ENCODE results near the gene CNTN5. TPM values are rescaled to one million over a fixed set of nuclear protein-coding genes. Genes with fewer than 3 reads are reported as not detected.

CNTN5 gene
- total and polyA plus RNA-seq, 2 experiments from 2014 or later = 9.6 to 10.6 TPM

GRCh38 chr11:99548264-99548663, 527.5 kb downstream of the CNTN5 start:
- Histone ChIP-seq H3K9me2 (replicated peaks; ENCODE audit: insufficient read depth) (no peaks in the 10 kb centered on the region), H3K27ac (no peak overlapping the region), H2AFZ (no peak overlapping the region), H3K27me3 (no peaks in the 10 kb centered on the region), H3K9me3 (ENCODE audit: low read depth) (no peaks in the 10 kb centered on the region), H3K4me1 (ENCODE audit: insufficient read depth) (no peaks in the 10 kb centered on the region), H3K4me2 (no peak overlapping the region), H3K4me3 (no peak overlapping the region), H3K36me3 (replicated peaks; ENCODE audit: insufficient read depth, low read depth) (no peaks in the 10 kb centered on the region), H4K20me1 (ENCODE audit: insufficient read depth, poor library complexity, severe bottlenecking) (no peaks in the 10 kb centered on the region), H3K79me2 (no peaks in the 10 kb centered on the region)
- 97% methylated on average over 3 of the region's 3 CpGs for WGBS (ENCODE audit: low lambda C conversion rate, missing lambda C conversion rate)
- TF ChIP-seq EZH2phosphoT487 (IDR thresholded peaks at IDR 0.05; ENCODE audit: low read depth, severe bottlenecking, unreplicated experiment) (no peak), EZH2 (IDR thresholded peaks at IDR 0.05; ENCODE audit: borderline replicate concordance) (no peak)
- TF ChIP-seq, protein P1, sequence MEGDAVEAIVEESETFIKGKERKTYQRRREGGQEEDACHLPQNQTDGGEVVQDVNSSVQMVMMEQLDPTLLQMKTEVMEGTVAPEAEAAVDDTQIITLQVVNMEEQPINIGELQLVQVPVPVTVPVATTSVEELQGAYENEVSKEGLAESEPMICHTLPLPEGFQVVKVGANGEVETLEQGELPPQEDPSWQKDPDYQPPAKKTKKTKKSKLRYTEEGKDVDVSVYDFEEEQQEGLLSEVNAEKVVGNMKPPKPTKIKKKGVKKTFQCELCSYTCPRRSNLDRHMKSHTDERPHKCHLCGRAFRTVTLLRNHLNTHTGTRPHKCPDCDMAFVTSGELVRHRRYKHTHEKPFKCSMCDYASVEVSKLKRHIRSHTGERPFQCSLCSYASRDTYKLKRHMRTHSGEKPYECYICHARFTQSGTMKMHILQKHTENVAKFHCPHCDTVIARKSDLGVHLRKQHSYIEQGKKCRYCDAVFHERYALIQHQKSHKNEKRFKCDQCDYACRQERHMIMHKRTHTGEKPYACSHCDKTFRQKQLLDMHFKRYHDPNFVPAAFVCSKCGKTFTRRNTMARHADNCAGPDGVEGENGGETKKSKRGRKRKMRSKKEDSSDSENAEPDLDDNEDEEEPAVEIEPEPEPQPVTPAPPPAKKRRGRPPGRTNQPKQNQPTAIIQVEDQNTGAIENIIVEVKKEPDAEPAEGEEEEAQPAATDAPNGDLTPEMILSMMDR (IDR thresholded peaks at IDR 0.05; ENCODE audit: poor library complexity) = no peak
- no peak for DNase-seq (ENCODE audit: low spot score)

DNA sequence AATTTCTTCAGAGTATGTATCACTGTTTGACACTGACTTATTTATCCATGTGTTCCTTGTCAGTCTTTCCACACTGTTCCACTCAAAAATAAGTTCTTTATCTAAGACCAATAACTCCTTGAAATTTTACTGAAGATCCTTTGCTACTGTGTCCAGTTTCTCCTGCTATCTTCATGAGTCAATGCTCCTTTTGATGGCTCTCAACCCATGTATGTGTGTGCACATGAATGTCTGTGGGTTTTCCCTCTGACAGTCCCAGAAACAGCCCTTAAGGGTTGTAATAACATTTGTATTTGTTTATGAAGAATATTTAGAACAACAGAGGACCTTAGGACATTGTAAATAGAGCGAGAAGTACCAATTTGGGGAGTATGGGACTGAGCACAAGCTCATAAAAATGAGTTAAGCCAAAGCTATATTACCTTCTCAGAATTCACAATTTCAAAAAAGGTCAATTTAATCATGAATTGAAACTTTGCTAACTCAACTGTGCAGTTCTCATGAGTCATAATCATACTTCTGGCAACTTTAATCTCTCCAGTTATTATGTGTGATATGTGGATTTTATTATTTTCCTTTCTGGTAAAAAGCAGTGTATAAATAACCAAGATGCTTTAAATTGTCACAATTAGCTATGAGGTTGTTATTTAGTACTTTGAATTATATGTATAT, 533.6 kb downstream of the CNTN5 start:
- WGBS (ENCODE audit: low lambda C conversion rate, missing lambda C conversion rate) = 81% methylated on average over 1 of the region's 1 CpG
- TF ChIP-seq EZH2 (IDR thresholded peaks at IDR 0.05; ENCODE audit: borderline replicate concordance) (no peak), EZH2phosphoT487 (IDR thresholded peaks at IDR 0.05; ENCODE audit: low read depth, severe bottlenecking, unreplicated experiment) (no peak)
- TF ChIP-seq, protein P1 (IDR thresholded peaks at IDR 0.05; ENCODE audit: poor library complexity) = no peak

GRCh38 chr11:99555486-99555885, 534.7 kb downstream of the CNTN5 start:
- TF ChIP-seq, protein P1 (IDR thresholded peaks at IDR 0.05; ENCODE audit: poor library complexity) = no peak
- no peak for TF ChIP-seq EZH2phosphoT487 (IDR thresholded peaks at IDR 0.05; ENCODE audit: low read depth, severe bottlenecking, unreplicated experiment)
- TF ChIP-seq EZH2 (IDR thresholded peaks at IDR 0.05; ENCODE audit: borderline replicate concordance) = no peak
- H3K4me3 ChIP-seq = no peak overlapping the region
- WGBS (ENCODE audit: low lambda C conversion rate, missing lambda C conversion rate) = 93% methylated on average over 2 of the region's 2 CpGs
- H2AFZ ChIP-seq = no peak overlapping the region
- no peak overlapping the region for H3K4me2 ChIP-seq
- no peaks in the 10 kb centered on the region for H3K9me2 ChIP-seq (replicated peaks; ENCODE audit: insufficient read depth)
- no peak overlapping the region for H3K27ac ChIP-seq
- DNase-seq (ENCODE audit: low spot score) = no peak
- no peaks in the 10 kb centered on the region for H3K36me3 ChIP-seq (replicated peaks; ENCODE audit: insufficient read depth, low read depth)
- no peaks in the 10 kb centered on the region for H3K27me3 ChIP-seq
- H4K20me1 ChIP-seq (ENCODE audit: insufficient read depth, poor library complexity, severe bottlenecking) = no peaks in the 10 kb centered on the region
- H3K9me3 ChIP-seq (ENCODE audit: low read depth) = no peaks in the 10 kb centered on the region
- H3K79me2 ChIP-seq = no peaks in the 10 kb centered on the region
- no peaks in the 10 kb centered on the region for H3K4me1 ChIP-seq (ENCODE audit: insufficient read depth)

More for the DNA sequence above, 533.6 kb downstream of the CNTN5 start:
- Histone ChIP-seq H3K36me3 (replicated peaks; ENCODE audit: insufficient read depth, low read depth) (no peaks in the 10 kb centered on the region), H4K20me1 (ENCODE audit: insufficient read depth, poor library complexity, severe bottlenecking) (no peaks in the 10 kb centered on the region), H3K4me2 (no peak overlapping the region), H3K4me3 (no peak overlapping the region), H3K79me2 (no peaks in the 10 kb centered on the region), H3K27ac (no peak overlapping the region), H3K9me3 (ENCODE audit: low read depth) (no peaks in the 10 kb centered on the region), H3K9me2 (replicated peaks; ENCODE audit: insufficient read depth) (no peaks in the 10 kb centered on the region), H3K4me1 (ENCODE audit: insufficient read depth) (no peaks in the 10 kb centered on the region), H2AFZ (no peak overlapping the region), H3K27me3 (no peaks in the 10 kb centered on the region)
- no peak for DNase-seq (ENCODE audit: low spot score)

All from hepatocyte (in vitro differentiated cells).